Esophagus (tissue), 2 donors: ENCODE results near the gene MYCBP. TPM values are rescaled to one million over a fixed set of nuclear protein-coding genes. Genes with fewer than 3 reads are reported as not detected.
"Not testable (repeated sequence)": the region's sequence is repeated elsewhere in the genome, so short reads cannot be mapped to it uniquely, and the experiment has no call there.

Experiments
- H3K27ac ChIP-seq, 2 donors: one replicate each; pipeline ENCODE4 v1.5.1; 2013; ENCODE audit warnings: low read depth in 2 of 2, mild to moderate bottlenecking in 2 of 2, inconsistent platforms in 1 of 2, low read length in 1 of 2, moderate library complexity in 1 of 2
- H3K27me3 ChIP-seq, 2 donors: one replicate each; pipeline ENCODE4 v1.6.1; 2013; ENCODE audit warnings: low read length in 2 of 2, control low read depth in 1 of 2, mild to moderate bottlenecking in 1 of 2; ENCODE audit not compliant: insufficient read depth in 2 of 2, control insufficient read depth in 1 of 2
- H3K36me3 ChIP-seq, 2 donors: one replicate each; pipeline ENCODE4 v1.6.1; 2013; ENCODE audit warnings: low read length in 1 of 2; ENCODE audit not compliant: control insufficient read depth in 2 of 2, insufficient read depth in 2 of 2
- H3K4me1 ChIP-seq, 2 donors: one replicate each; pipeline ENCODE4 v1.6.1; 2013; ENCODE audit warnings: low read length in 1 of 2; ENCODE audit not compliant: control insufficient read depth in 2 of 2, insufficient read depth in 2 of 2
- H3K4me3 ChIP-seq, 2 donors: one replicate each; pipeline ENCODE4 v1.5.1; 2013; ENCODE audit warnings: low read length in 2 of 2, mild to moderate bottlenecking in 2 of 2, low read depth in 1 of 2, moderate library complexity in 1 of 2
- H3K9me3 ChIP-seq, 2 donors: one replicate each; pipeline ENCODE4 v1.6.1; 2013; ENCODE audit warnings: mild to moderate bottlenecking in 2 of 2, low read depth in 1 of 2, low read length in 1 of 2, moderate library complexity in 1 of 2; ENCODE audit not compliant: control insufficient read depth in 2 of 2, insufficient read depth in 1 of 2
- WGBS, 2 donors: extraction: QIAGEN DNeasy Blood & Tissue Kit; methylation state at CpG; one replicate each; pipeline ENCODE4 v1.1.7; 2013; 5-methylcytosine and 5-hydroxymethylcytosine counted together
- polyA plus RNA-seq, 2 donors: library from polyadenylated mRNA; stranded (reverse); fragments of 200-250 nt; gene quantifications; one replicate each; pipeline ENCODE4 v1.2.3, GENCODE V29; 2013
- donor health status: healthy with polysubstance abuse.
- donor health status: Bipolar disorder and iron deficiency.

The MYCBP gene
- polyA plus RNA-seq, 2 donors, result 13.0 to 19.1 TPM

DNA sequence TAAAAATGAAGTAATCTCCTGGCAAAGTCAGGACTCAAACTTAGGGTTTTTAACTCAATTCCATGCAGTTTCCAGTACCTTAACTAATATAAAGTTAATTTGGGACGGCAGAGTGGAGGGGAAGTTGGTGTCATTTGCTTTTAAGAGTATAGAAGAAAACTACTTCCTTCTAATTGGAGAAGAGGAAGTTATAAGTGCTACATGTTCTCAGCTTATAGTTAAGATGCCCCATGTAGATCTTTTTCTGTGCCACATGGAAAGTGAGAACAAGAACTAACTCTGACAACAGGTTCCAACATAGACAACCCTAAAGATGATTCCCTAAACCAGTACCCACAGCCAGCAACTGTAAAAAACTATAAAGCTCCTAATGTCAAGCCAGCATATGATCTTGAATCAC is 25.1 kb downstream of the MYCBP start:
- Histone ChIP-seq H3K36me3 (peaks cover 3 to 8% of the 10 kb centered on the region in 2 donors), H3K27ac (no peak overlapping the region), H3K4me1 (no peaks in the 10 kb centered on the region), H3K9me3 (no peaks in the 10 kb centered on the region), H3K4me3 (no peak overlapping the region), H3K27me3 (no peaks in the 10 kb centered on the region)
- WGBS, 2 donors, result 78 to 87% methylated on average over 1 of the region's 1 CpG

DNA sequence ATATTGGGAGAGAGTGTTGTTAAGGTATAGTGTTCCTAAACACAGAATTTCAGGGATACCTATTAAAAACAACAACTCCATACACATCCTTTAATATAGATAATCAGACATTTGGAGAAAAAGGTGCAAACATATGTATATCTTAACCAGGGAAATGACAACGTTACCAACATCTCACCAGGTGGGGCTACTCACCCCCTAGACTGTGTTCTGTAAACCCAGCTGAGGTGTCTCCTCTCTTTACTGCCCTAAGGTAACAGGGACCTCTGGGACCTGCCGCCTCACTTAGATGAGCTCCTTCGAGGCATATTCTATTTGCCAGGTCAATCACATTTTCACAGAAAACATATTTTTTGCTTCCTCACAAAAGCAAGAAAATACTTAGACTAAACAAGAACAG is 26.9 kb downstream of the MYCBP start:
- no peak overlapping the region for H3K4me3 ChIP-seq
- no peak overlapping the region for H3K27ac ChIP-seq
- H3K36me3 ChIP-seq, result peaks cover 3 to 5% of the 10 kb centered on the region in 2 donors
- WGBS, 2 donors, result 90 to 96% methylated on average over 3 of the region's 3 CpGs
- H3K27me3 ChIP-seq, result no peaks in the 10 kb centered on the region
- no peaks in the 10 kb centered on the region for H3K4me1 ChIP-seq
- no peaks in the 10 kb centered on the region for H3K9me3 ChIP-seq

DNA sequence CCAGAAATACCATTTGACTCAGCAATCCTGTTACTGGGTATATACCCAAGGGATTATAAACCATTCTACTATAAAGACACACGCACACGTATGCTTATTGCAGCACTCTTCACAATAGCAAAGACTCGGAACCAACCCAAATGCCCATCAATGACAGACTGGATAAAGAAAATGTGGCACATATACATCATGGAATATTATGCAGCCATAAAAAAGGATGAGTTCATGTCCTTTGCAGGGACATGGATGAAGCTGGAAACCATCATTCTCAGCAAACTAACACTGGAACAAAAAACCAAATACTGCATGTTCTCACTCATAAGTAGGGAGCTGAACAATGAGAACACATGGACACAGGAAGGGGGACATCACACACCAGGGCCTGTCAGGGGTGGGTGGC is 28.1 kb downstream of the MYCBP start:
- 96 to 97% methylated on average over 3 of the region's 3 CpGs for WGBS, 2 donors
- H3K36me3 ChIP-seq, H3K4me3 ChIP-seq, H3K27ac ChIP-seq, H3K27me3 ChIP-seq, H3K4me1 ChIP-seq, H3K9me3 ChIP-seq: not testable (repeated sequence)

DNA sequence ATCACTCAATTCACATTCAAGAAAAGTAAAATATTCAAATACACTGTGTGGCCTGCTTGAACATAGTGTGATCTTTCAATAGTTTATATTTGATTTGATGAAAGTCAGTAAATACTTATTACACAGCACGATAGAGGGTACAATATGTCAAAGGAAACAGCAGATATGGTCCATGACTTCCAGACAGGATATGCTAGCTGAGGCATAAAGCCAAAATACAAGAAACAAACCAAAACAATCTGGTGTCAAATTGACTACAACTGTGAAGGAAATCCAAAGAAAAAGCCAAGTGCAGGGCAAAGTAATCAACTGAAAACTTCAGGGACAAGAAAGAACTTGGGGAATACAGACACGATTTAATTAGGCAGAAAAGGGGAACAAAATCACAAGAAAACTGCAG is 32.9 kb downstream of the MYCBP start:
- Histone ChIP-seq H3K36me3 (peaks cover 6 to 11% of the 10 kb centered on the region in 2 donors), H3K9me3 (no peaks in the 10 kb centered on the region), H3K27me3 (no peaks in the 10 kb centered on the region), H3K27ac (no peak overlapping the region), H3K4me3 (no peak overlapping the region), H3K4me1 (no peaks in the 10 kb centered on the region)
- 60 to 69% methylated on average over 2 of the region's 2 CpGs for WGBS, 2 donors

DNA sequence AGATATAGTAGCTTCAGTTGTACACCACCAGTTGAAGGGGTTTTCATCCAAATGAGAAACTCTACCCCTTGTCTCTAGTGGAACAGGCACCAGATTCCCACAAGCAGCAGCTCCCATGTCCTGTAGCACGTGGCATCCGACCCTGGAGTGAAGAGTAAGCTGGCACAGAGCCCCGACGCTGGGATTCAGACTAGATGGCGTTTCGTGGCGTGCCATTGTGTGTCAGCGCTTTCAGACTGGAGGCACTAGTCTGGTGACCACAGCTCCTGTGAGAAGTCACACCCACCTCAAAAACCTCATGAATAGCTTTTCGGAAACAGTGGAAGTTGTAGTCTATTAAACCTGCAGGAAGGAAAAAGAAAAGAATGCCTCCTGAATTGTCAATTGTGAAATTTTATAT is 33.8 kb downstream of the MYCBP start:
- Histone ChIP-seq H3K4me1 (no peaks in the 10 kb centered on the region), H3K27ac (no peak overlapping the region), H3K9me3 (no peaks in the 10 kb centered on the region), H3K36me3 (peaks cover 6 to 11% of the 10 kb centered on the region in 2 donors), H3K27me3 (no peaks in the 10 kb centered on the region), H3K4me3 (no peak overlapping the region)
- 76 to 78% methylated on average over 9 of the region's 9 CpGs for WGBS, 2 donors

DNA sequence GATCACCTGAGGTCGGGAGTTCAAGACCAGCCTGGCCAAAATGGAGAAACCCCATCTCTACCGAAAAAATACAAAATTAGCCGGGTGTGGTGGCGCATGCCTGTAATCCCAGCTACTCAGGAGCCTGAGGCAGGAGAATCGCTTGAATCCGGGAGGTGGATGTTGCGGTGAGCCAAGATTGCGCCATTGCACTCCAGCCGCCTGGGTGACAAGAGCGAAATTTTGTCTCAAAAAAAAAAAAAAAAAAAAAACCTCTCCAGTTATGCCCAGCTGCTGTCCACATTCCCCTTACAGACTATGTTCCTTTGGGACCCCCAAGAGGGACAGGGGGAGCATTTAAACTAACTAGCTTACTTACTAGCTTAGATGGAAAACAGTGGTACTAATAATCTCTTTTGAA is 36.8 kb downstream of the MYCBP start:
- not testable (repeated sequence) for H3K27me3 ChIP-seq, H3K9me3 ChIP-seq, H3K27ac ChIP-seq, H3K4me1 ChIP-seq, H3K4me3 ChIP-seq
- H3K36me3 ChIP-seq, result peaks cover 6 to 11% of the 10 kb centered on the region in 2 donors
- 78 to 83% methylated on average over 10 of the region's 10 CpGs for WGBS, 2 donors

DNA sequence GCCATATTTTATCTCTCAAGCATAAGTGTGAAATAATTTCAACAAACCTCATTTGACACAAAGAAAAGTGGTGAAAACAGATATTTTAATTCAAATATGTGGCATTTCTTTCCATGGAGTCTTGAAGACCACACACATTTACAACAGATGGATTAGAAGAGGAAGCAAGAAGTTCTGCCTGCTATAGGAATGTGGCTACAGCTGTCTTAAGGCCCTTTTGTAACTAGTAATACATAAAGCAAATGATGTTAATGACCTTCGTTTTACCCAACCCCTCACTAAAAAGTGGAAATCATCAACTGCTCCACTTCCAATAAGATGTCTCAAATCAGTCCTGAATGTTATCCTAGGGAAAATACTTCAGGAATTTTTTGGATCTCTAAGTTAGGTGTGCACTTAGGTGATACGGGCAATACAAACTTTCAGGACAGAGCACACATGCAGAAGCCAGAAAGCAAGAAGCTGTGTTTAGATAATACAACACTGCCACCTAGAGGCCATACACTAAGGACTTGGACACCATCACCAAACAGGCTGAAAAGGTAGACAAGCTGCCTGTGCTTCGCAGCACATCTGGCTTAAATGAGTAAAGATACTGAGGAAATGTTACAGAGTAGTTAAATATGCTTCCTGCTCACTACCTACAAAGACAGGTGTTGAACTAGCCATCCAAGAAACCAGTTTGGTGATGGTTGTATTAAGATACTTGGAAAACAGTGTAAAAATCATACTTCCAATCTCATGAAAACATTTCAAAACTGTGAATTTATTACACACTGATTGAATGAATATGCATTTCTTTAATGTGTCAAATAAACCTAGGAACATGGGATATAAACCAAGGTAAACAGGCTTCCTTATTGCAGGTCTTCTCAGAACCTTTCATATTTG is 38.0 kb downstream of the MYCBP start:
- no peaks in the 10 kb centered on the region for H3K9me3 ChIP-seq
- no peaks in the 10 kb centered on the region for H3K27me3 ChIP-seq
- H3K36me3 ChIP-seq, result peaks cover 6 to 11% of the 10 kb centered on the region in 2 donors
- WGBS, 2 donors, result 24 to 28% methylated on average over 3 of the region's 3 CpGs
- H3K4me3 ChIP-seq, result no peak overlapping the region
- H3K27ac ChIP-seq, result no peak overlapping the region
- H3K4me1 ChIP-seq, result no peaks in the 10 kb centered on the region

DNA sequence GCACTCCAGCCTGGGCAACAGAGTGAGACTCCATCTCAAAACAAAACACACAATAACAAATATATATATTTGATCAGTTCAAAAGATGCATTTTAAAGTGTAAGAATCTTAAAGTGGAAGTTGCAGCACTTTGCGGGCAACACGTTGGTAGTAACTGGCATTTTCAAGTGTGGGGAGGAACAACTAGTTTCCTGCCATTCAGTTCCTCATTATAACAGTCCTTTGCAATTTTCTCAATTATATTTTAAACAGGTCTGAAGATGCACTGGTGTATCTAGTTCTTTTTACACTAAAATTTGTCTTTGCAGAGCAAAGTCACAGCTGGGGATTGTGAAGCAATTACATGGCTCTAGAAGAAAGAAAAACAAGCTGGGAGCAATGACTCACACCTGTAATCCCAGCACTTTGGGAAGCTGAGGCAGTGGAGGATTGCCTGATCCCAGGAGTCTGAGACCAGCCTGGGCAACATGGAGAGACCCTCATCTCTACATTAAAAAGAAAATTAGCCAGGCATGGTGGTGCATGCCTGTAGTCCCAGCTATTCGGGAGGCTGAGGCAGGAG is 38.8 kb downstream of the MYCBP start:
- Histone ChIP-seq H3K9me3 (no peaks in the 10 kb centered on the region), H3K4me3 (no peak overlapping the region), H3K36me3 (peaks cover 4 to 9% of the 10 kb centered on the region in 2 donors), H3K27me3 (no peaks in the 10 kb centered on the region), H3K27ac (no peak overlapping the region), H3K4me1 (no peaks in the 10 kb centered on the region)
- WGBS, 2 donors, result 84 to 90% methylated on average over 3 of the region's 3 CpGs

DNA sequence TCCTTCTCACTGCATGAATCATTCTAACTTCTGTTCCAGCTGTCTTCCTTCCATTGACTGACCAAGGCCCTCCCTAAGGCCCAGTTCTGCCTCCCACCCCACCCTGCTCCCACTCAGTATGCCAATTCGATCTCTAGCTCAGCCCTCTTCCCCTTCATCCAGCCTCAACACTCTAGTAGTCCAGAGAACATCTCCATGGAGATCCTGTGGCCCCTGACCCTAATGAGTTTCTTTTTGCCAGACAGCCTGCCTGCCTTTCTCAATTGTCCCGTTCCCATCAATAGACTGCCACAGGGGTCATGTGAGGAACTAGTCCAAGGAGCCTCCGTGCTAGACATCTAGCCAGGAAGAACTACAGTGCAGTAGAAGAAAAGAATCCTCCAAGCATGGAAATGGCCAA is 40.0 kb downstream of the MYCBP start:
- Histone ChIP-seq H3K4me3 (no peak overlapping the region), H3K27me3 (no peaks in the 10 kb centered on the region), H3K27ac (no peak overlapping the region), H3K36me3 (no peaks in the 10 kb centered on the region), H3K4me1 (no peaks in the 10 kb centered on the region), H3K9me3 (no peaks in the 10 kb centered on the region)
- 59 to 69% methylated on average over 3 of the region's 3 CpGs for WGBS, 2 donors

DNA sequence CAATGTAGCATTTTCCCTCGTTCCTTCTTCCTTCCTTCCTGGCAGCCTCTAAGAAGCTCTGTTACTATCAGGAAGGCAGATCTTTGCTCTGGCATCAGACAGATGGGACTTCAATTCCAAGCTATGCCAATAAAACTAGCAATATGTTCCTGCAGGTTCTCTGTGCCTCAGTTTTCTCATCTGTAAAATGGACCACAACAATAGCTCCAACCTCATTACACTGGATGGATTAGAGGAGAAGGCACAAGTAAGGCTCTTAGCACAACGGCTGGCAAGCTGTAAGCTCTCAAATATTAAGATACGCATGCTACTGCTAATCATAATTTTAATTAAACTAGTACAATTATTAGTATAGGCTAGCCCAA is 40.8 kb downstream of the MYCBP start:
- Histone ChIP-seq H3K4me1 (no peaks in the 10 kb centered on the region), H3K27ac (no peak overlapping the region), H3K36me3 (no peaks in the 10 kb centered on the region), H3K27me3 (no peaks in the 10 kb centered on the region), H3K4me3 (no peak overlapping the region), H3K9me3 (no peaks in the 10 kb centered on the region)
- WGBS, 2 donors, result 85 to 90% methylated on average over 3 of the region's 3 CpGs
